CD14-positive monocyte (primary cell): ENCODE results near the gene MTMR10. TPM values are rescaled to one million over a fixed set of nuclear protein-coding genes. Genes with fewer than 3 reads are reported as not detected.

Experiments used
- DNase-seq, 3 donors: peaks; one replicate each; pipeline ENCODE4 v3.0.0-alpha.2; 2011 to 2022
- H2AFZ ChIP-seq: 2 replicates; pipeline ENCODE4 v1.6.0; 2012; ENCODE audit warnings: mild to moderate bottlenecking, low read depth, low read length, inconsistent platforms; ENCODE audit not compliant: insufficient read depth, poor library complexity, severe bottlenecking
- H3K27ac ChIP-seq, 2 donors: 1 replicate in 1 of 2; 2 replicates in 1 of 2; pipeline ENCODE4 v1.5.1; 2012 to 2013; ENCODE audit warnings: low read length in 2 of 2, control low read depth in 1 of 2, inconsistent platforms in 1 of 2, low read depth in 1 of 2, mild to moderate bottlenecking in 1 of 2
- H3K27me3 ChIP-seq, 2 donors: one replicate each; pipeline versions ENCODE4 v1.6.0 to v1.6.1; 2011 to 2013; ENCODE audit warnings: low read length in 2 of 2; ENCODE audit not compliant: control insufficient read depth in 2 of 2, insufficient read depth in 2 of 2
- H3K36me3 ChIP-seq, 2 donors: replicated peaks in 1 of 2; 1 replicate in 1 of 2; 2 replicates in 1 of 2; pipeline versions ENCODE4 v1.5.1 to v1.6.1; 2012 to 2013; ENCODE audit warnings: low read length in 2 of 2, control low read depth in 1 of 2, inconsistent platforms in 1 of 2, mild to moderate bottlenecking in 1 of 2; ENCODE audit not compliant: insufficient read depth in 2 of 2, control insufficient read depth in 1 of 2
- H3K4me1 ChIP-seq, 2 donors: 1 replicate in 1 of 2; 2 replicates in 1 of 2; pipeline versions ENCODE4 v1.5.1 to v1.6.1; 2012 to 2013; ENCODE audit warnings: low read length in 2 of 2, control low read depth in 1 of 2, inconsistent platforms in 1 of 2, mild to moderate bottlenecking in 1 of 2, moderate library complexity in 1 of 2; ENCODE audit not compliant: insufficient read depth in 2 of 2, control insufficient read depth in 1 of 2
- H3K4me2 ChIP-seq: replicated peaks from 2 replicates; pipeline ENCODE3; 2012; ENCODE audit warnings: low read length, moderate library complexity, mild to moderate bottlenecking; ENCODE audit not compliant: poor library complexity, severe bottlenecking; ENCODE audit errors: extremely low read depth
- H3K4me3 ChIP-seq, 3 experiments: fragments of 200-600 bp in 1 of 3; sonication (generic) in 1 of 3; replicated peaks in 1 of 3; 1 replicate in 2 of 3; 2 replicates in 1 of 3; pipeline ENCODE4 v1.5.1; 2011 to 2013; ENCODE audit warnings: low read length in 3 of 3, mild to moderate bottlenecking in 3 of 3, control low read depth in 2 of 3, low read depth in 2 of 3, inconsistent platforms in 1 of 3, moderate library complexity in 1 of 3
- H3K79me2 ChIP-seq: 2 replicates; pipeline ENCODE4 v1.6.0; 2012; ENCODE audit warnings: mild to moderate bottlenecking, control low read depth, inconsistent platforms, low read length, moderate library complexity; ENCODE audit not compliant: insufficient read depth
- H3K9ac ChIP-seq: 2 replicates; pipeline ENCODE4 v1.6.0; 2017; ENCODE audit warnings: low read length, mild to moderate bottlenecking; ENCODE audit not compliant: insufficient read depth, poor library complexity, severe bottlenecking
- H3K9me3 ChIP-seq, 2 donors: replicated peaks in 1 of 2; 1 replicate in 1 of 2; 2 replicates in 1 of 2; pipeline versions ENCODE4 v1.5.1 to v1.6.1; 2012 to 2013; ENCODE audit warnings: low read length in 2 of 2, control low read depth in 1 of 2; ENCODE audit not compliant: control insufficient read depth in 1 of 2, insufficient read depth in 1 of 2
- H4K20me1 ChIP-seq: 2 replicates; pipeline ENCODE4 v1.6.0; 2012; ENCODE audit warnings: mild to moderate bottlenecking, low read length, control low read depth, moderate library complexity; ENCODE audit not compliant: insufficient read depth
- H3K27ac Mint-ChIP-seq, 7 donors: one replicate each; pipeline ENCODE4 v1.8.0; 2020; ENCODE audit warnings: mild to moderate bottlenecking in 7 of 7, mixed read lengths in 7 of 7, moderate library complexity in 6 of 7, inconsistent platforms in 2 of 7
- H3K27me3 Mint-ChIP-seq, 3 donors: one replicate each; pipeline ENCODE4 v1.8.0; 2021 to 2022; ENCODE audit warnings: low read depth in 3 of 3, mild to moderate bottlenecking in 3 of 3, mixed read lengths in 3 of 3, moderate library complexity in 3 of 3, inconsistent platforms in 1 of 3
- H3K36me3 Mint-ChIP-seq, 2 donors: one replicate each; pipeline ENCODE4 v1.8.0; 2020; ENCODE audit warnings: mixed read lengths in 2 of 2, inconsistent platforms in 1 of 2, mild to moderate bottlenecking in 1 of 2
- H3K4me1 Mint-ChIP-seq: one replicate; pipeline ENCODE4 v1.8.0; 2020; ENCODE audit warnings: mild to moderate bottlenecking, mixed read lengths
- H3K4me3 Mint-ChIP-seq, 2 donors: one replicate each; pipeline ENCODE4 v1.8.0; 2020; ENCODE audit warnings: mild to moderate bottlenecking in 2 of 2, mixed read lengths in 2 of 2, moderate library complexity in 1 of 2
- H3K9me3 Mint-ChIP-seq, 7 donors: one replicate each; pipeline ENCODE4 v1.8.0; 2020 to 2022; ENCODE audit warnings: mixed read lengths in 7 of 7, mild to moderate bottlenecking in 6 of 7, moderate library complexity in 6 of 7, inconsistent platforms in 2 of 7
- CTCF ChIP-seq: fragments of 200-600 bp; IDR thresholded peaks from one replicate; pipeline ENCODE4 v1.8.0; 2022; ENCODE audit warnings: antibody characterized with exemption, mild to moderate bottlenecking
- WGBS: methylation state at CpG from one replicate; pipeline ENCODE4 v1.1.5; 2013; ENCODE audit warnings: missing lambda C conversion rate; ENCODE audit not compliant: insufficient coverage; 5-methylcytosine and 5-hydroxymethylcytosine counted together
- intact Hi-C, 2 donors: fragments of 100-400 bp; cut with micrococcal nuclease; formaldehyde crosslinking; loops; one replicate each; pipeline versions ENCODE4 v1.15.0 to v1.15.1; 2023
- polyA plus RNA-seq, 3 donors: library from polyadenylated mRNA; depleted of rRNA in 1 of 3; unstranded in 2 of 3; stranded (reverse) in 1 of 3; fragments of 300-500 nt in 2 of 3; fragments of >200 nt in 1 of 3; fragmentation: Illumina TruSeq in 2 of 3; gene quantifications; 1 replicate in 2 of 3; 2 replicates in 1 of 3; pipeline ENCODE4 v1.2.3, GENCODE V29; 2012 to 2021

MTMR10 gene
- polyA plus RNA-seq, 3 donors, result 8.7 to 23.3 (median 15.9) TPM

GRCh38 chr15:30974112-30974511 lies 17.3 kb downstream of the MTMR10 start:
- H2AFZ ChIP-seq, result no peak overlapping the region
- H3K4me3 Mint-ChIP-seq, result no peak overlapping the region
- no peaks in the 10 kb centered on the region for H3K9me3 Mint-ChIP-seq
- H3K4me3 ChIP-seq, result no peak overlapping the region
- DNase-seq, result no peak
- H3K27me3 Mint-ChIP-seq, result no peaks in the 10 kb centered on the region
- peaks cover 26% of the 10 kb centered on the region for H3K4me1 Mint-ChIP-seq
- no peaks in the 10 kb centered on the region for H3K9me3 ChIP-seq
- peaks cover 63 to 78% of the 10 kb centered on the region in 2 donors for H3K36me3 Mint-ChIP-seq
- H3K79me2 ChIP-seq, result peaks cover 86% of the 10 kb centered on the region
- TF ChIP-seq CTCF, result no peak
- H3K27ac ChIP-seq, result peak overlapping the region in 1 of 2 donors; percentile 43
- H3K4me2 ChIP-seq, result no peak overlapping the region
- H3K27me3 ChIP-seq, result no peaks in the 10 kb centered on the region
- H3K36me3 ChIP-seq, result peaks cover 50 to 81% of the 10 kb centered on the region in 2 donors
- peak overlapping the region in 3 of 7 donors; percentile 10 to 78 (median 35) for H3K27ac Mint-ChIP-seq
- intact Hi-C loops, result loop anchor here in 1 of 2 donors (10.0 kb wide), 1 partner anchor 151 kb away; no protein-coding TSS in a partner anchor
- peaks cover 100% of the 10 kb centered on the region for H4K20me1 ChIP-seq
- H3K4me1 ChIP-seq, result peaks cover 6 to 10% of the 10 kb centered on the region in 2 donors
- H3K9ac ChIP-seq, result no peak overlapping the region
- WGBS, result no CpG with 5 or more reads among the region's 5 CpGs

GRCh38 chr15:30973379-30973778 lies 18.0 kb downstream of the MTMR10 start:
- Mint-ChIP-seq H3K4me1 (peaks cover 23% of the 10 kb centered on the region), H3K4me3 (no peak overlapping the region), H3K36me3 (peaks cover 61 to 78% of the 10 kb centered on the region in 2 donors), H3K27ac (no peak overlapping the region), H3K9me3 (no peaks in the 10 kb centered on the region), H3K27me3 (no peaks in the 10 kb centered on the region)
- Histone ChIP-seq H3K9ac (no peak overlapping the region), H2AFZ (no peak overlapping the region), H3K4me3 (no peak overlapping the region), H4K20me1 (peaks cover 100% of the 10 kb centered on the region), H3K27ac (no peak overlapping the region), H3K4me2 (no peak overlapping the region), H3K27me3 (no peaks in the 10 kb centered on the region), H3K4me1 (peaks cover 1 to 3% of the 10 kb centered on the region in 2 donors), H3K36me3 (peaks cover 52 to 86% of the 10 kb centered on the region in 2 donors), H3K79me2 (peaks cover 79% of the 10 kb centered on the region), H3K9me3 (no peaks in the 10 kb centered on the region)
- 94% methylated on average over 4 of the region's 4 CpGs for WGBS
- intact Hi-C loops, result loop anchor here in 1 of 2 donors (10.0 kb wide), 1 partner anchor 151 kb away; no protein-coding TSS in a partner anchor
- no peak for TF ChIP-seq CTCF
- no peak for DNase-seq
